HG02970 (cell line): ENCODE measurements around the gene PXMP2.
"Not testable (repeated sequence)": the region's sequence is repeated elsewhere in the genome, so short reads cannot be mapped to it uniquely, and the experiment has no call there.

ENCODE experiments used
- ATAC-seq: cut with Tn5 transposase; IDR thresholded peaks from one replicate; pipeline ENCODE4 v1.9.1; 2021; ENCODE audit warnings: mild to moderate bottlenecking, moderate library complexity, moderate number of reproducible peaks; ENCODE audit not compliant: unreplicated experiment, low FRiP score

PXMP2 gene

GRCh38 chr12:132746613-132747012 is 59.2 kb downstream of the PXMP2 start:
- ATAC-seq: no peak

GRCh38 chr12:132747395-132747794 is 60.0 kb downstream of the PXMP2 start:
- ATAC-seq: no peak

- no peak for ATAC-seq
Observed at GRCh38 chr12:132747896-132748295, 60.5 kb downstream of the PXMP2 start.

- ATAC-seq: no peak
Observed at GRCh38 chr12:132748319-132748718, 60.9 kb downstream of the PXMP2 start.

GRCh38 chr12:132753670-132754069 is 66.3 kb downstream of the PXMP2 start:
- not testable (repeated sequence) for ATAC-seq

- no peak for ATAC-seq
Observed at GRCh38 chr12:132754160-132754932, 67.0 kb downstream of the PXMP2 start.
